Head of caudate nucleus (tissue), 42 donors: ENCODE measurements around the gene SLCO2A1.
A peak's percentile ranks its signal among the peaks of the same experiment; 100 is the strongest.
"Not testable (repeated sequence)": the region's sequence is repeated elsewhere in the genome, so short reads cannot be mapped to it uniquely, and the experiment has no call there.

Experiments used
- DNase-seq, 42 donors: peaks; one replicate each; pipeline versions ENCODE4 v3.0.0 to v3.0.0-alpha.2; 2020 to 2021; ENCODE audit warnings: mixed read lengths in 7 of 42
- intact Hi-C: fragments of 100-400 bp; cut with DNase I; formaldehyde crosslinking; loops from one replicate; pipeline ENCODE4 v1.15.0; 2022

SLCO2A1 gene

GRCh38 chr3:134029734-134030378 lies at the start of gene SLCO2A1:
SLCO2A1 (minus strand) TSS chr3:134029925; CDS start chr3:134029802, 123 bp downstream.
- DNase-seq, result peak in 23 of 42 donors; percentile 5 to 59 (median 21)
- intact Hi-C loops, result no loop called here

DNA sequence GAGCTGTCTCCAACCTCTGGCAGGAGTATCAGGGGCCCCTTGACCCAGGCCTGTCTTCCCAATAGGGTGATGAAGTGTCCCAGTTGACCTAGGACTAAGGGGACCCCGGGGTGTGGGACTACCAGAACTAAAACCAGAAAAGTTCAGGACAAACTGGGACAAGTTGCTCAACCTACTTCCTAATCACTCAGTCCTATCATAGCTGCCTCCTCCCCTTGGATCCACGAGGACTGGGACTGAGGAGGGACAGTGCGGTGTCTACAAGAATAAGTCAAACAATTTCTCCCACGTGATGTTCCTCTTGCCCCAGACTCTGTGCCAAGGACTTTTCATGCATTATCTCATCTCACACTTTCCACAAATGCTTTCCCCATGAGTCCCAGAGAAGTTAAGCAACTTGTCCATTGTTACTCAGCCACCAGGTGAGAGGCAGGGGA lies 49.4 kb upstream of the SLCO2A1 start:
- DNase-seq, result peak in 2 of 42 donors; percentile 3 to 28
- intact Hi-C loops, result no loop called here

DNA sequence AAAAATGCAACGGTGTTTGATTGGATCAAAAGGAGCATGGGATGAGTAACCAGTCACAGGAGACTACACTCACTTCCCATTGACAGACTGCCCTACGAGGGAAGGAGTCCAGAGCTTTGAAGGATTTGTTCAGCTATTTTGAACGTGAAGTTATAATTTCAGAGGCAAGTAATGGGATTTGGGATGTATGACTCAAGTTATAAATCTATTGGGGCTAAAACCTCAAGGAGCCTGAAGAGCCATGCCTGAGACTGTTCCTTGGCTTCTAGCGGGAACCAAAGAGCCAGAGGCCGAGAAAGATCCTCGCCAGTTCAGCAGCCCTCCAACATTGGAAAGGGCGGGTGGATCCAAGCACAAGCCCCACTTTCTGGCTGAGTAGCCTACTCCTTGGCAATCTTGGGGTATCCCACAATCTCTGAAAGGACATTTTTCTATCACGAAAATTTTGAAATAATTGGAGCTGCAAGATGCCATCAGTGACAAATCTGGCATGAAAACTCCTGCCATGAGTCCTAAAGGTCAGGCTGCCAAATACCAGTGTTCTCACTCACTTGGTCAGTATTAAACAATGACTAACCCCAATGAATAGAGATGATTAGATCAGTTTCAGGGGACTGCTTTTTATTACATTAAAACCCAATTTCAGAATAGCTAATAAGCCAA lies 48.6 kb upstream of the SLCO2A1 start:
- intact Hi-C loops, result no loop called here
- DNase-seq, result peak in 3 of 42 donors; percentile 7 to 28 (median 15)

DNA sequence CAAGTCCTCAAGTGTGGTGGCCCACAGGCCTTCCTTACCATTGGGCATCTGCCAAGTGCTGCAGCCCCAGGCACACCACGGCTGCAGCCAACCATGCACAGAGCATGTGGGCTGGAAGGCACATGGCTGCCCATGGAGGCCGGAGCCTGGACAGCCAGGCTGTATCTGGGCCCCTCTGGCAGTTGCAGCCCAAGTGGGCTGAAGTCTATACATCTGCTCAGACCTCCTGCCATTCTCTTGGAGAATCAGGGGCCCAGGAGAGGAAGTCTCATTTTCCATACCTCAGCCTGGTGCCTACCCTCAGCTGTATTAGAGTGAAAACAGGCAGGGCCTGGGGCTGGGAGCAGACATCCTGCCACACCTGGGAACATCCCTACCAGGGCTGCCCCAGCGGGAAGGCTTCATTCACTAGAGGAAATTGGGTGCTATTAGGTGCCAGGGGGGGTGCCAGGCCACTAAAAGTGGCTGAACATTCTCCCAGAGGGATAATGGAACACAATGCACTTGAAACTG lies 48.0 kb upstream of the SLCO2A1 start:
- peak in 4 of 42 donors; percentile 6 to 27 (median 16) for DNase-seq
- intact Hi-C loops, result no loop called here

GRCh38 chr3:134076851-134077250 lies 47.1 kb upstream of the SLCO2A1 start:
- intact Hi-C loops, result no loop called here
- DNase-seq, result peak in 3 of 42 donors; percentile 3 to 19 (median 7)

DNA sequence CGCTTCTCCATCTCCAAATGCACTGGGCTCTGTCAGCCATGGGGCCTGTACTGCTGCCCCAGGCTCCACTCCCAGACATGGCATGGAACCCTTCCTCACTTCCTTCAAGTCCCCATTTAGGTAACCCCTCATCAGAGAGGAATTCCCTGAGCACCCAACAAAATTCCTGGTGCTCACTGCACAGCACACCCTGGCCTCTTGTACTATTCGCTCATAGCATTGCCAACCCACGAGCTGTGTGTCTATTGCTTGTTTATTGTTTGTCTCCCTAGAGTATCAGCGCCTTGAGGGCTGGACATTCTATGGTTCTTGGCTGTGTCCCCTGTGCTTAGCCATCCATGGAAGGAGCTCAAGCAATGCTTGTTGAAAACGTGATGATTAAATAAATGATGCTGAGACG lies 46.1 kb upstream of the SLCO2A1 start:
- intact Hi-C loops, result no loop called here

DNA sequence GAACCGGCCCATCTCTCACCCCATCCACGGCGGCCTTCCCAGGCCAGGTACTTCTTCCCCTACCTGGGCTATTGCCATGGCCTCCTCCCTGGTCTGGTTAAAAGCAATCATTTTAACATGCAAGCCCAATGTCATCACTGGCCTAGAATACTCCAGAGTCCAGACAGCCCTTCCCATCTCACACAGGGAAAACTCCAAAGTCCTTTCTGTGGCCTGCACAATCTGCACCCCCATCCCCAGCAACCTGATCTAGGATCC lies 45.8 kb upstream of the SLCO2A1 start:
- intact Hi-C loops, result no loop called here
- DNase-seq, result peak in 2 of 42 donors; percentile 5 to 6

More for the DNA sequence above, 46.1 kb upstream of the SLCO2A1 start:
- DNase-seq, result peak in 5 of 42 donors; percentile 2 to 21 (median 4)

GRCh38 chr3:134074790-134075567 lies 45.3 kb upstream of the SLCO2A1 start:
- DNase-seq, result peak in 7 of 42 donors; percentile 1 to 16 (median 9)
- intact Hi-C loops, result no loop called here

DNA sequence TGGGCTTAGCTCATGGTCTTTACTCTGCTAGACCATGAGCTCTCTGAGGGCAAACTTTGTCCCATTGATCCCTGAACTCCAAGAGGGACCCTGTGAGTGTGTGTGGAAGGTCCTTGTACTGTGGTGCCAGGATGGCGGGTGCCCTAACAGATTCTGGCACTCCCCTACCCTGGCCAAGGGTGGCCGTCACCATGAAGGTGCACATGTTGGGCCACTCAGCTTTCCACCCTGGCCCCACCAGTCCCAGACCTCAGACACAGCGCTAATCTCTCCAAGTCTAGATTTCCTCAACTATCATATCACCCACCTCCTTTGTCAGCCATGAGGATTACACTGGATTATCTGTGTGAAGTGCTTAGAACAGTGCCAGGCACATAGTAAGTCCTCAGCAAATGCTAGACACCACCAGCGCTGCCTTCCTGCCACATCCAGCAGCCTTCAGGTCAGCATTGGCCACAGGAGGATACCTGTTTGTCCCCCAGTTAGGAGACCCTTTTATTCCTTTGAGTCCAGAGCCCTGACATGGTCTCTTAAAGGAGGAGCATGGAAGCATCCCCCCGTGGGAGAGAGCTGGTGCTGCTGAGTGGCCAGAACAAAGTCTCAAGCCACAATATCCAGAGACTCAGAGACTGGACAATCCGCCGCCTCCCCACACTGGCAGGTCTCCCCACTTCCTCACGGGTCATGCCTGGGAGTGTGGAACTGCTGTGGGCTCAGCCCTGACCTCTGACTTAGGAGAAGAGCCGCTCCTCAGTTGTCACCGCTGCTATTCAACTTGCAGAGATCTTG lies 44.5 kb upstream of the SLCO2A1 start:
- intact Hi-C loops, result no loop called here
- DNase-seq, result peak in 7 of 42 donors; percentile 1 to 21 (median 10)

DNA sequence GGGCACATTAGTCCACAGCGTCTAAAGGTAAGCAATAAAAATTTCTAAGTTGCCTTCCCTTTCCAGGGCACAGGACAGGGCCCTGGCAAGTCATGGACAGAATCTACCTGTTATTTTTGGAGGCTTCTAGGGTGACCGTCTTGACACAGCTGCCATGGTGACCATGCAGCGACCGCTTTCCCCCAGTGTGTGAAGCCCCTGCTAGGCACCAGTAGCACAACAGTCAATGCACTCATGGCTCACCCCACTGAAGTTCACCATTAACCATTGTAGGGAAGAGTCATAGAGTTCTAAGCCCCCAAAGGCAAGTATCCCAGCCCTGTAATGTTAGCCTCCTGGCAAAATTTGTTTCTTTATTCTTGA lies 43.8 kb upstream of the SLCO2A1 start:
- peak in 2 of 42 donors; percentile 12 to 28 for DNase-seq
- intact Hi-C loops, result no loop called here

DNA sequence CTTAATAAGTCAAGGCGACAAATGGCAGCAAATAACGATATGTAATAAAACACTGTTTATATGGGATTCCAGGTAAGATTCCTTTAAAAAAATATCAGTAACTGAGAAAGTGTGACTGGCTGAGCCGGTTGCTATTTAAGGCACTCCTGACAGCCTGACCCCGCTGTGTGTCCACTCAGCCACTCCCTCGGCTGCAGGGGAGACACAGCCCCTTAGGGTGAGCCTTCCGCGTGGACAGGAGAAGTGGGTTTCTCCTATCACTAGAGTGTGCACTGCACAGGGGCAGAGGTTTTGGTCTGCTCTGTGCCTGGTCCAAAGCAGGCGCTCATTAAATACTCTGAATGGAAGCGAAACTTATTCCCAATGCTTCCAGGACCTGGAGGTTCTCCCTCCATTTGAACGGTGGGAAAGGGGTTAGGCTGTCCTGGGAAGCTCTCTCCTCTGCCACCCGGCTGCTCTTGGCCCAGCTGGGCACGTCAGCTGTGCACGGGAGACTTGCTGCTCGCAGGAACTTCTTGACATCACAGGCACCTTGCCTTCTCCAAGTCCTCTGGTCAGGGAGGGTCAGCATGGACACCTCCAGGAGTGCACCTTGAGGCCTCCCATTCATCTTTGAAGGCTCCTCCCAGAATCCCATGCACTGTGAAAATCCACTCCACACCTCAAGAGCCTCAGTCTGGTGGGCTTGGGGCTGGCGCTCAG lies 43.3 kb upstream of the SLCO2A1 start:
- intact Hi-C loops, result no loop called here
- peak in 7 of 42 donors; percentile 2 to 30 (median 13) for DNase-seq

- intact Hi-C loops, result not testable (repeated sequence)
- peak in 3 of 42 donors; percentile 11 to 23 (median 15) for DNase-seq
Observed at GRCh38 chr3:134070281-134070680, 40.6 kb upstream of the SLCO2A1 start.

GRCh38 chr3:134068429-134068828 lies 38.7 kb upstream of the SLCO2A1 start:
- intact Hi-C loops, result no loop called here
- peak in 4 of 42 donors; percentile 2 to 29 (median 16) for DNase-seq

- intact Hi-C loops, result no loop called here
- peak in 4 of 42 donors; percentile 2 to 34 (median 14) for DNase-seq
Observed at GRCh38 chr3:134067531-134068161, 37.9 kb upstream of the SLCO2A1 start.

GRCh38 chr3:134066651-134067530 lies 37.2 kb upstream of the SLCO2A1 start:
- peak in 4 of 42 donors; percentile 1 to 33 (median 25) for DNase-seq
- intact Hi-C loops, result no loop called here

GRCh38 chr3:134066158-134066541 lies 36.4 kb upstream of the SLCO2A1 start:
- intact Hi-C loops, result no loop called here
- DNase-seq, result peak in 4 of 42 donors; percentile 16 to 28 (median 24)
